22Rv1 (cell line): ENCODE data around the gene FHOD3.

Experiments used
- H3K27ac ChIP-seq: fragments of 450-650 bp; 2 replicates; pipeline ENCODE4 v1.5.1; 2017
- ZFX ChIP-seq: fragments of 450-650 bp; IDR thresholded peaks from 2 replicates; pipeline ENCODE4 v1.6.1; 2017; ENCODE audit warnings: antibody characterized with exemption, borderline replicate concordance
- TF ChIP-seq, protein P1 (sequence below): fragments of 450-650 bp; IDR thresholded peaks from 2 replicates; pipeline ENCODE4 v1.5.1; 2017; ENCODE audit warnings: mild to moderate bottlenecking

Gene FHOD3

DNA sequence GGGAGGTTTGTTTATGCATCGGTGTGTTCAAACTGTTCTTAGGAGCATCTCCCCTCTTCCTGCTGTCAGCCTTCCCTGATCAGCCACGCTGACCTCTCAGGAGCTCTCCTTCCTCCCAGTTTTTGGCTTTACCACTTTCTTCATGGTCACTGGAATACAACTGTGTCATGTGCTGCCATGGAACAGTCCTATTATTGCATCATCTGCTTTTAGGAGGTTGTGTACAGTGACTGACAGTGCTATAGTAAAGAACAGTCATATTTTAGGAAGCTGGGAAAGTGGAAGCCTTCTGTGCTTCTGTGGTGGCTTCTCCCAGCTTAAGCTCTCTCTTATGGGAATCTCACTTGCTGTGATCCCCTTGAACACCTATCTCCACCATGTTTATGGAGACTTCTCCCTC is 365.8 kb downstream of the FHOD3 start:
- H3K27ac ChIP-seq = no peak overlapping the region
- TF ChIP-seq, protein P1, sequence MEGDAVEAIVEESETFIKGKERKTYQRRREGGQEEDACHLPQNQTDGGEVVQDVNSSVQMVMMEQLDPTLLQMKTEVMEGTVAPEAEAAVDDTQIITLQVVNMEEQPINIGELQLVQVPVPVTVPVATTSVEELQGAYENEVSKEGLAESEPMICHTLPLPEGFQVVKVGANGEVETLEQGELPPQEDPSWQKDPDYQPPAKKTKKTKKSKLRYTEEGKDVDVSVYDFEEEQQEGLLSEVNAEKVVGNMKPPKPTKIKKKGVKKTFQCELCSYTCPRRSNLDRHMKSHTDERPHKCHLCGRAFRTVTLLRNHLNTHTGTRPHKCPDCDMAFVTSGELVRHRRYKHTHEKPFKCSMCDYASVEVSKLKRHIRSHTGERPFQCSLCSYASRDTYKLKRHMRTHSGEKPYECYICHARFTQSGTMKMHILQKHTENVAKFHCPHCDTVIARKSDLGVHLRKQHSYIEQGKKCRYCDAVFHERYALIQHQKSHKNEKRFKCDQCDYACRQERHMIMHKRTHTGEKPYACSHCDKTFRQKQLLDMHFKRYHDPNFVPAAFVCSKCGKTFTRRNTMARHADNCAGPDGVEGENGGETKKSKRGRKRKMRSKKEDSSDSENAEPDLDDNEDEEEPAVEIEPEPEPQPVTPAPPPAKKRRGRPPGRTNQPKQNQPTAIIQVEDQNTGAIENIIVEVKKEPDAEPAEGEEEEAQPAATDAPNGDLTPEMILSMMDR = no peak
- TF ChIP-seq ZFX = no peak

DNA sequence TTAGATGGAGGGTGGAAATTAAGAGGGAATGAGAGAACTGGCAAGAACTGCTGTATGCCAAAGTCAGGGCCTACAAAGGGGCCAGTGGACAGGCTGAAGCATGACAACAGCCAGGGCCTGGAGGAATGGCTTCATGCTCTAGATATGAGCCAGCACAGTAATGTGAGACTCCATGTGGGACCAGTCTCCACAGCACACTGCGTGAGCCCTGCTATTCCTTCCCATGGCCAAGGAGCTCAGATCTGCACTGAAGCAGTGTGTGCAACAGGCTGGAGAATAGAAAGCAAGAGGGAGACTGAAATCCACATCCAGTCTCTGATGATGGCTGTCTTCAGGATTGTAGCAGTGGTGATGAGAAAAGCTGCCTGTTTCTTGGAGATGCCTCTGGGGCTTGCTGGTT is 368.4 kb downstream of the FHOD3 start:
- no peak overlapping the region for H3K27ac ChIP-seq
- TF ChIP-seq ZFX = no peak
- TF ChIP-seq, protein P1 = no peak

DNA sequence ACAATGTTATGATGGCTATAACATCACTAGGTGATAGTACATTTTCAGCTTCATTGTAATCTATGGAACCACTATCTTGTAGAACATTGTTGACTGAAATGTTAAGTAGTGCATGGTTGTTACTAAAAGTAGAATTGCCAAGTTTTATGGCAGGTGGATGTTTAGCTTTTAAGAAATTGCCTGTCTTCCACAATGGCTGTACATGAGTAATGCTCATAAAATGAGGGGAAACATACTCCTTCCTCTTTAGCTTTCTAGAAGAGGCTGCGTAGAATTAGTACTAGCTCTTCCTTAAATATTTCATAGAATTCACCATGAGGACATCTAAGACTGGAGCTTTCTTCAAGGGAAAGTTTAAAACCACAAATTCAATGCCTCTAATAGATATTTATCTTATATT is 370.3 kb downstream of the FHOD3 start:
- H3K27ac ChIP-seq = no peak overlapping the region
- TF ChIP-seq ZFX = no peak
- TF ChIP-seq, protein P1 = no peak

DNA sequence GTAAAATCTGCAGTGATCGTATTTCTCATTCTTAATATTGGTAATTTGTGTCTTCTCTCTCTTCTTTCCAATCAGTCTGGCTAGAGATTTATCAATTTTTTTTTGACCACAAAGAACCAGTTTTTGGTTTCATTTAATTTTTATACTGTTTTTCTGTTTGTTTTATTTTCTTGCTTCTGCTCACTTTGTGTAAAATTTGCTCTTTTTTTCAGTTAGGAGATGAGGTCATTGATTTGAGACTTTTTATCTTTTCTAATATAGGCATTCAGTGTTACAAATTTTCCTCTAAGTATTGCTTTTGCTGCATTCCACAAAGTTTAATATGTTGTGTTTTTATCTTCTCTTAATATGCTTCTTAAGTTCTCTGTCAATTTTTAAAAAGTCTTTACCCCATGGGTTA is 370.8 kb downstream of the FHOD3 start:
- TF ChIP-seq, protein P1 = no peak
- TF ChIP-seq ZFX = no peak

DNA sequence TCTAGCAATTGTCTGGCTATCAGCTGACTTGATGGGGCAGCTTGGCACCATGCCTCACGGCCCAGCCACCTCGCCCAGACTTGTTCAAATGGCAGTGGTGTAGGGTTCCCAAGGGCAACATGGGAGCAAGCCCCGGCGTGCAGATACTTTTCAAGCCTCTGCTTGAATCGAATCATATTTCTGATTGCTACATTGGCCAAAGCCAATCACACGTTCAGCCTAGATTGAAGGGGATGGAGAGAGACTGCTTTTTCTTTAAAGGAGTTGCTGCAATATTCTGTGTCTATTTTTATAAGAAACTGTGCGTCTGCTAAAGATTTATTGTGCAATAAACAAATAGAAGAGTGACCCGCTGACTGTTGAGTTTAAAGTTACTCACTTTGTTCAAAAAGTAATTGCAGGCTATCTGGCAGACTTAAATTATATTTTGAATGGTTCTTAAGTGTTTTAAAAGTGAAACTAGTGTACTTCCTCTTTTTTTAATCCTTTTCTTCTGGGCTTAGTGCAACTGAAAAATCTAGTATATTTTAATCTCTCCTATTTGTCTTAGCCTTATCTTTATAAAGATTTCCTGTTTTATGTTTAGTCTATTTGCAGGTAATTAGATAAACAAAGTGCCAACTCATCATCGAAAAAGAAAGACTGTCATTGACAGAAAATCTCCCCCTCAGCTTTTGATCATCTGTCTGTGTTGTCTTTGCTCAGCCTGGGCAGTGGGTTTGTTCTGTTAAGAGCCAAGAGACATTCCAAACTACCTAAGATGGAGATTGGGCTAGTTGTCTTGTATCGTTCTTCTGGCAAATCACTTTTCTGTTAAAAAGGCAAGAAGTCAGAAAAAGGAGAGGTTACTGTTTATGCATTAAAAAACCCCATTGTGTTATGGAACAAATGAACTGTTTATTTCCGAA is 375.2 kb downstream of the FHOD3 start:
- H3K27ac ChIP-seq = no peak overlapping the region
- no peak for TF ChIP-seq ZFX
- TF ChIP-seq, protein P1 = no peak

More for the DNA sequence above, 370.8 kb downstream of the FHOD3 start:
- no peak overlapping the region for H3K27ac ChIP-seq

DNA sequence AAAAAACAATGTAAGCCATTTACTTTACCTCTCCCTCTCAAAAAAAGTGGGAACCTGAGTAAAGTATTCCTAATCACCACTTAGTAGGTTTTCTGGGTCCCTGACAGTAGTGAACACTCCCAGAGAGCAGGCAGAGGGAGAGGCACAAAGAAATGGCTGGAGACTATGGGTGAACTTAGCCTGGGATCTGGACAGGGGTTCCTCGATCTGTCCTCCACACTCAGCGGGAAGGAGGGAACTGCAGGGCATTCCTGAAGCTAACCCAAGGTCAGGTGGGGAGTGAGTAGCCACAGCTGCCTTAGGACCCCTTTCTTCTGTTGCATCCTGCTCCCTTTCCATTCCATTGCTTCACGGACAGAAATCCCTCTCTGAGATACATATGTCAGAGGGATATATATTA is 375.9 kb downstream of the FHOD3 start:
- no peak overlapping the region for H3K27ac ChIP-seq
- TF ChIP-seq ZFX = no peak
- TF ChIP-seq, protein P1 = no peak

DNA sequence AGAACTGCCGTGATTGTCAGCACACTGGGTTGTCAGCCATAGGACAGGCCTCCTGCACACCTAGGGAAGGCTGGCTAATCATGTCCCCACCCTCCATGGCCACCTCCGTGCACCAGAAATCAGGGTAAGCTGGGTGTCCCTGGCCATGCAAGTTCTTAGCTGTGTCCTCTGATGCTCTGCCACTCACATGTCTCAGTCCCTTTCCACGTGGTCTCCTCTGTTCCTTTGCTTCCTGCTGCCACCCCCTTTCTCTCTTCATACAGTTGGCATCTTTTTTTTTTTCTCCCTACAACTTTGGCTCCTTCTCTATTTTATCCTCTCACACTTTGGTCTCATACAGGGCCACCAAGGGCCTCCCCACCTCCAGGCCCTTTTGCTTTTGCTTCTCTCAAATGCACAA is 377.6 kb downstream of the FHOD3 start:
- TF ChIP-seq, protein P1 = no peak
- no peak for TF ChIP-seq ZFX
- no peak overlapping the region for H3K27ac ChIP-seq
